Ramos (cell line): Measurements from ENCODE around the gene CNTN2.

Experiments used
- in situ Hi-C: fragments of 300-500 bp; cut with MboI; formaldehyde crosslinking; loops from one replicate; pipeline ENCODE4 v1.14.3; 2022; ENCODE audit warnings: low sequenced_read_pairs; ENCODE audit not compliant: unreplicated experiment

CNTN2 gene

DNA sequence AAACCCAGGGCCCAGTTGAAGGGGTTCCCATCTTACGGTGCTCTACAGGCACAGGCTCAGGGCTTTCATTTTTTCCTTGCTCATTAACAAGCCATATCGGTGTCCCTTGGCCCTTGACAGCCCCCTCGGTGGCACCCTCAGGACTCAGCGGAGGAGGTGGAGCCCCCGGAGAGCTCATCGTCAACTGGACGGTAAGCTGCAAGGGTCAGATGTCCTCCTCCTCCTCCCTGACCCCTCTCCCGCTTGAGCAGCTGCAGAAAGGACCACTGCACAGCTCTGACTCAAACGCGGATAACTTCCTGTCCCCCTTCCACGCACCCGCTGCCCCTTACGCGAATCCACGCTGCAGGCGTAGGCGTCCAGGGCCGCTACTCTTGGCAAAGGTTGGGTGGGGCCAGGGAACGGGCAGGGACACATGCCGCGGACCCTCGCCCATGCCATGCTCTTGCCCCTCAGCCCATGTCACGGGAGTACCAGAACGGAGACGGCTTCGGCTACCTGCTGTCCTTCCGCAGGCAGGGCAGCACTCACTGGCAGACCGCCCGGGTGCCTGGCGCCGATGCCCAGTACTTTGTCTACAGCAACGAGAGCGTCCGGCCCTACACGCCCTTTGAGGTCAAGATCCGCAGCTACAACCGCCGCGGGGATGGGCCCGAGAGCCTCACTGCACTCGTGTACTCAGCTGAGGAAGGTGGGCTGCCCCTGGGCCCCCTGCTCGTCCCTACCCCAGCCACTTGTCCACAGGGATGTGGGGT lies 26.5 kb downstream of the CNTN2 start:
- in situ Hi-C loops, result no loop called here

DNA sequence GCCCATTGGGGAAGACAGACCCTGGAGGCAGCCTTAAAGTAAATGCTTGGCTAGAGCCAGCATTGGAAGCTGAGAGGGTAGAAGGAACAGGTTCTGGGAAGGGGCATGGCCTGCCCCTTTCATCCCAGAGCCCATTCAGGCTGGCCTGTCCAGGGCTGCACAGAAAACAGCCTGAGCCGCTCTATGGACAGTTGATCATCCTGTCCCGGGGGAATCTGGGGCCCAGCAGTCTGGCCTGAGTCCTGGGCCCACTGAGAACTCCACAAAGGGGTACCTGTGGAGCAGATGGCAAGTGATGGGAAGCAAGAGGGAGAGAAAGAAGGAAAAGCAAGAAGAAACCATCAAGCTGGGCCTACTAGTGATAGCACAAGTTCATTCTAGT lies 28.0 kb downstream of the CNTN2 start:
- in situ Hi-C loops, result no loop called here

DNA sequence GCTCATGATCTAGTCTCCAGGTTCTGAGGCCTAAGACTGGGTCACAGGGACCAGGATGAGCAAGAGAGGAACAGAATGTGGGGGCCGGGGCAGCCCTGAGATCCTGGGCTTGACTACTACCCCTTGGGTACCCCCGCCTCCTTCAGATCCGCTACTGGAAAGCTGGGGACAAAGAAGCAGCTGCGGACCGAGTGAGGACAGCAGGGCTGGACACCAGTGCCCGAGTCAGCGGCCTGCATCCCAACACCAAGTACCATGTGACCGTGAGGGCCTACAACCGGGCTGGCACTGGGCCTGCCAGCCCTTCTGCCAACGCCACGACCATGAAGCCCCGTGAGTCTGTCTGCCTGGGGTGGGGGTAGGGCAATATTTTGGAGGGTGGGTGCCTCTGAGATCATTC lies 28.8 kb downstream of the CNTN2 start:
- in situ Hi-C loops, result no loop called here

DNA sequence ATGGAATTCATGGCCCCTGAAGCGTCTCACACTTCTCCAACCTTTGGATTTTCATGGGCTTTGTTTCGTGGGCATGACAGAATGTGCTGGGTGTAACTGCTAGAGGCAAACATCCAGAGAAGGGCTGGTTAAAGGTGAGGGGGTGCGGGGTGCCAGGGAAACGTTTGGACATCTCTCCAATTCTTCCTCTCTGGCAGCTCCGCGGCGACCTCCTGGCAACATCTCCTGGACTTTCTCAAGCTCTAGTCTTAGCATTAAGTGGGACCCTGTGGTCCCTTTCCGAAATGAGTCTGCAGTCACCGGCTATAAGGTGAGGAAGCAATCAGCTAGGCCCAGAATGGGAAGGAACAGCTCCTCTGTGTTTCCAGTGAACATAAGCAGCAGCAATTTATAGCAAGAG lies 29.3 kb downstream of the CNTN2 start:
- in situ Hi-C loops, result no loop called here

DNA sequence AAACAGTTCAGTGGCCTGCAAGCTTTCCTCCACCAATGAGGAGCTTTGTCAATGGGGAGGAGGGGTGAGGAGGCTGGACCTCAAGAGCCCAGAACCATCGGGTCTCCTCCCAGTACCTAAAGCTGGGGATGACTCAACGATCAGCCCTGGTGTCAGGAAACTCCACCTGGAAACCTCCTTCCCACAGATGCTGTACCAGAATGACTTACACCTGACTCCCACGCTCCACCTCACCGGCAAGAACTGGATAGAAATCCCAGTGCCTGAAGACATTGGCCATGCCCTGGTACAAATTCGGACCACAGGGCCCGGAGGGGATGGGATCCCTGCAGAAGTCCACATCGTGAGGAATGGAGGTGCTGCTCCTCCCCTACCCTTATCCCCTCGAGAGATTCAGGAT lies 29.9 kb downstream of the CNTN2 start:
- in situ Hi-C loops, result no loop called here

DNA sequence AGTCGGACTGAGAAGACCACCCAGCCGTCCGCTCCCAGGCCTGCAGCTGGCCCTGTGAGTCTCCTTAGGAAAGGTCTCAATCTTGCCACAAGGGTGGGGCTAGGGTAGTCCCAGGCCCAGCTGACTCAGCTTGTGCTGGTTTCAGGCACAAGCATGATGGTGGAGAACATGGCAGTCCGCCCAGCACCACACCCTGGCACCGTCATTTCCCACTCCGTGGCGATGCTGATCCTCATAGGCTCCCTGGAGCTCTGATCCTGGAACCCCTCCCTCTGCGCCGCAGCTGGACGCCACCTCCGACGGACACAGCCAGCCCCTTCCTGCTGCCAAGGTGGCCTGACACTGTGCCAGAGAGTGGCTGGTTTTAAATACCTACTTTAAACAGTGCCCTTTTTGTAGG lies 30.5 kb downstream of the CNTN2 start:
- in situ Hi-C loops, result no loop called here

DNA sequence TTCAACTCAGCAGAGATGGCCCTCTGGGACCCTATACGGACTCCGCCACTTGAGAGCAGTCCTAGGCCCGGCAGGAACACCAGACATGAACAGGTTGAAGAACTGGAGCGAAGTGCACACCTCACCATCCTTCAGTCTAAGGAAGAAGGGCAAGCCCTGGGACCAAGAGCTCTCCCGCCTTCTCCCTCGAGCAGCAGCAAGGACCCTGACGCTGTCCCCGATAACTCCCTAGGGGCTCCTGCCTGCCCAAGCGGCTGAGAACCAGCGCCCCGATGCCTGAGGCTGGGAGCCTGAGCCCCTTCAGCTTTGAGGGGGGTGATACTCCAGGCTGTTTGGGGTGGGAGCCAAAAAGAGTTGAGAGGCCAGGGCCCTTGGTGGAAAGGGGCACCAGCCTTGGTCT lies 31.1 kb downstream of the CNTN2 start:
- in situ Hi-C loops, result no loop called here

DNA sequence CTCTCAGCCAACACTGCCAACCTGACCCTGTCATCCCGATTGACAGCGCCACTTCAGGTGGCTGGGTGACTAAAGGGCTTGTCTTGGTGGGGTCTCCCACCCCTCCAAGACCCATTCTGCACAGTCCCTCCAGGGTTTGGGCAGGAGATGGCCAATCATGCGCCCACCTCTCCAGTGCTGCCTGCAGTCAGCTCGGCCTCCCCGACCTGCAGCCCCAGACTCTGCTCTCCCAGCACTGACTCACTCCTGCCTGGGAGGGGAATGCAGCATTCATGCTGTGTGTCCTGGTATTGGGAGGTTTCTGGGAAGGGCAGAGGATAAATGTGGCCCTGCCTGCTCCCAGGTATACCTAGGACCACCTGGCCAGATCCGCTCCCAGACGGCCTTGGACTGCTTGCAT lies 31.5 kb downstream of the CNTN2 start:
- in situ Hi-C loops, result no loop called here

DNA sequence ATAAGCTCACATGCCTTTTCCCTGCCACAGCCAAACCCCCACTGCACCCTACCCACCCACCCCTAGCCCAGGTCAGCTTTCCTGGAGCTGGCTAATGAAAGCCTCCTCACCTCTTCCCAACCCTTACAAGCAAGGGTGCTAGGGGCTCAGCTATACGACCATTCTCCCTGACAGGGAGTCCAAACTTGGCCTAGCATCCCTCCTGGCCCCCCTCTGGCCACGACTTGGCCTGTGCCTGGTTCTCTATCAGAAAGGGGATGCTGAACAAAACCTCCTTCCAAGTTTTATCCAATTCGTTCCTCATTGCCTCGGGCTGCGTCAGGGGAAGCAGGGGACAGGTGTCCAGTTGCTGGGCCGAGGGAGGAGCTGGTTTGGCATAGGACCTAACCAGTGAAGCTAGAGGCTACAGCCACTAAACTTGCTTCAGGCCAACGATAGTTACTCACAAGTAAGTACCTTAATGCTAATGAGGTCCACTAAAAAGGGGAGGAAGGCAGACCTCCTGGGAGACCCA lies 32.7 kb downstream of the CNTN2 start:
- in situ Hi-C loops, result no loop called here

DNA sequence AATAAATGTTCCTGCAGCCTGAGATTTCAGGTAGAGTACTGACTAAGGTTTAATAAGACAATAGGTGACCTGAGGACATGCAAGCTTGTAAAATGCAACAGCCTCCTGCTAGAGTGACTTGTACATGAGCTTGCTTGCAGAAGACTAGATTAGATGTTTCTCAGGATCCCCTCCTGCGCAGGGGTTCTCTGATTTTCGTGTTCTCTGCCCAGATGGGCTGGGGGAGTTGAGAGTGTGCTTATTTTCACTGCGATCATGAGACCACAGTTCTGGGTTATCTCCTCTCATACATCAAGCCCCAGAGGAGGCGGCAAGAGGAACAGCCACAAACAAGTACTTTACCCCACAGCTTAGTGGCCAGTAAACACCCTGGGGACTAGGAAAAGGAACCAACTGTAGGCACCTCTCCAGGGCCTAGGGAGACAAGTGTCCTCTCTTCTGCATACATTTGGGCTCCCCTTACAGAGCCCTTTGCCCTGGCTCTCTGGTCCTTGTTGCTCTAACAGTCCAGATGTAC lies 33.3 kb downstream of the CNTN2 start:
- in situ Hi-C loops, result no loop called here

DNA sequence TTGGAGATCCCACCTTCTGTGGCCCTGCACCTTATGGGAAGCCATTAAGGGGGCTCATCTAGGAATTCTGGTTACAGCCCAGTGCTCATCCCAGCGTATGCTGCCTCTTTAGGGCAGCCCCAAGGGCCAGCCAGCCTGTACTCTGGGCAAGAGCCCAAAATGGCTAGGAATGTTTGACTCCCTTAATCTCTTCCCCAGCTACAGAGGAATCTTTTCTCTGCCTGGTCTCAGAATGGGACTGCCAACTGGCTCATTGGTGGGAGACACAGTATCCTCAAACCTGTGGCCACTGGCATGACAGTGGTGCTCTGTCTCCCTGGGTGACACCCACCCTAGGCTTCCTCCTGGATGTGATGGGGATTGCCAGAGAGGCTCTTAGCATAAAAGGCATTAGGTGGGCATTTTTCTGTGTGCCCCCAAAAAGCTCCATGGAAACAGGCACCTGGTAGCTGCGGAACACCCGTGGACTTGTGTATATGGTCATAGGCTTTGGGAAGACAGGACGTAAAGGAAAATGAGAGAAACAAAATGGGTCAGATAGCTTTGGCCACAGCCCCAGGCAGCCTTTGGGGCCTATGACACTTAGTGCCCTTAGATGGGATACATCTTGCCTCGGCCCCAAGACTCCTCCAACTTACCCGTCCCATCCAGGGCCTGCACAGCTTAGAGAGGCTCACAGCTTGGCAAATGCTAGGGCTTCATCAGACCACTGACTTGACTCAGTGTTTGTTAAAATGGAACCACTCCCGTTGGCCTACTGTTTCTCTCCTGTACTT lies 34.3 kb downstream of the CNTN2 start:
- in situ Hi-C loops, result no loop called here

DNA sequence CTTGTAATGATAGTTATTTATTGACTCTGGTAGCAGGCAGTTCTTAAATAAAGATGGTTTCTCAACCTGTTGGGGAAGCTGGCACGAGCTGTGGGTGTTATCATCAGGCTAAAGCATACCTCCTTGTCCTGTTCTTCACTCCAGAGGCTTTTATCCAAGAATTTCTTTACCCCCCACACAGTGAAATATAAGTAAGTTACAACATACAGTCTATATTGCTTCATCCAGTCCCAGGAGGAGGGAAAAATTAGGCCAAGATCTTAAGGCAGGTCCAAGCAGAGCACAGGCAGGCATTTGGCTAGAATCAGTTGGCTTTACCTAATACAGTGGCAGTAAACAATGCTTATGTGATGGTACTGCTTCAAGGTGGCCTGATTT lies 34.9 kb downstream of the CNTN2 start:
- in situ Hi-C loops, result no loop called here

DNA sequence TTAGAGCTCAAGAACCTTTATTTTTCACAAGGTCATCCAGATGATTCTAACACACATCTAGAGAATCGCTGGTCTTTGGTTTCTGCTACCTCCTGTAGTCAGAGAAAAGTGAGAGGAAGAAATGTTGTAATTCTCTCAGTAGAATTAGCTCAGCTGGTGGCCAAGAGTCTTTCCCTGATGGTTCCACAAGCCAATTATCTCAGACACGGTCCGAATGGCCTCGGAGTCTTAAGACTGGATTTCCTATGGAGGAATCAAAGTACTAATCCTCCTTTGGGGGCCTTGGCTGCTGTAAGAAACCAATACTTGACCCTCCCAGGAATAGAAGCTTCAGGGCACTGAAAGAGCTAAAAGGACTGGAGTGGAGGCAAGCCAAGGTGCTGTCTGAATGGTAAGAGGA lies 39.4 kb downstream of the CNTN2 start:
- in situ Hi-C loops, result no loop called here

DNA sequence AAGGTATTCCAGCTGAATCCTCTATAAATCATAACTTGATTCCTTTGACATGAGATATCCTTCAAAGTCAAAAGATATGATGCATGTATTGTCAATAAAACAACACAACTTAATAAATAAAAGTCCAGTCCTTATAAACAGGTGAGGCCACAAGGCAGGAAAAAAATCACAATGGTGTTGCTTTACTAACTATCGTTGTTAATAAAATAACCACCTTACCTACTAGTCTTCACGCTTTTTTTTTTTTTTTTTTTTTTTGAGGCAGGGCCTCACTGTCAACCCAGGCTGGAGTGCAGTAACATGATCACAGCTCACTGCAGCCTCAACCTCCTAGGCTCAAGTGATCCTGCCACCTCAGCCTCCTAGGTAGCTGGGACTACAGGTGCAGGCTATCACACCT lies 41.3 kb downstream of the CNTN2 start, which contains the start of gene TMEM81:
TSS of gene TMEM81 (minus strand) at position 101 of the 400 bp plus-strand sequence. CDS start 140 bp downstream, outside the sequence.
- in situ Hi-C loops, result no loop called here

DNA sequence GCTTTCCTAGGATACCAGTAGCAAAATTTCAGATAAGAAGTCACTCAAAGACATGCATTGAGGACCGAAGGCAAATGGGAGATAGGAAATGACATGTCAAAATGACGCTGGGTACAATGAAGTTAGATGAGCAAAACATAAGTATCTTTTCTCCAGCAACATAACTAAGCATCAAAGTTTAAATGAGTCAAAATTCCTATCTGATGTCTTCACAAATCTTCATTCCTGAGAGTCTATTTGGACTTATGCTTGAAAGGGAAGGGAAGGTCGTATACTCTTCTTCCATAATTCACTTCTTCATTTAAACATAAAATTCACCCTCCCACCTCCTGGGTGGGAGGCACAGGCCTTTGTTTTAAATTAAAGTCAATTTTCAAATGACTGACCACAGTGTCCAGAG lies 45.3 kb downstream of the CNTN2 start:
- in situ Hi-C loops, result no loop called here

DNA sequence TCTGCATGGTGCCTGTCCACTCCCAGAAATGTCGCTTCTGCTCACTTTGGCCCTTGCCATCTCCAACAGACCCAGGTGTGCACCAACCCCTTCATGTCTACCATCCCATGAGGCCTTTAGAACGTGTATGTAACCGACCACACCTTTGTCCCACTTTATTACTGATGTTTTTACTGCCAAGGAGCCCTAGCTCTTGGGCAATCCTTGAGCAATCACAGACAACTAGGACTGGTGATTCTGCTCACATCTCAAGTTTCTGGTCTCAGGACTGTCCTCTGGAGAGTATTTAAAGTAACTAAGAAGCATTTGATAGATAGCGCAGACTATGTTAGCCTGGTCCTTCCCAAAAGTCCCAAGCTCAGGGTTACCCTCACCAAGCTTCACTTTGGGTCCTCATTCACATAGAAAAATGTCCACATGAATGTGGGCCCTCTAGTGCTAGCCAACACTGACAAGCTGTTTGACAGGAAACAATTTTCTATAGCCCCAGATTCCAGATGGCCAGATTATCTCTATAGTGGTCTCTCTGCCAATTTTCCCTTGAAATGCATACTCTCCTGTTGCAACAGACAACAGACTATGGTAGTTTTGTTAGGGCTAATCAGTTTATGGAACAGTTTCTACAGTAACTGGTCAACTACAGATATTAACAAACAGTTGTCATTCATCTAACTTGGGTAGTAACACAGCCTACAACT lies 48.2 kb downstream of the CNTN2 start:
- in situ Hi-C loops, result no loop called here

DNA sequence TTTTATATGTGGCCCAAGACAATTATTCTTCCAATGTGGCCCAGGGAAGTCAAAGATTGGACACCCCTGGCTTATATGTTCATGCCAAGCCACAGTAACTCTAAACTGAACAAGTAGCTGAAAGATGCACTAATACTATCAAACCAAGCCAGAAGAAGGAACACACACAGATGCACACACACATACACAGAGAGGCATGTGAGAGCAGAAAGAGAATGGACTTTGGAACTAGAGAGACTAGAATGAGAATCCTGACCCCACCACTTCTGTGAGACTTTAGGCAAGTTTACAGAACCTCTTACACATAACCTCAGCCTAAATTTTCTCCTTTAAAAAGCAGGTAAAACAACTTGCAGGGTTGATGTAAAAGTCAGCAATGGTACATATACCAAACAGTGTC lies 52.4 kb downstream of the CNTN2 start:
- in situ Hi-C loops, result no loop called here

DNA sequence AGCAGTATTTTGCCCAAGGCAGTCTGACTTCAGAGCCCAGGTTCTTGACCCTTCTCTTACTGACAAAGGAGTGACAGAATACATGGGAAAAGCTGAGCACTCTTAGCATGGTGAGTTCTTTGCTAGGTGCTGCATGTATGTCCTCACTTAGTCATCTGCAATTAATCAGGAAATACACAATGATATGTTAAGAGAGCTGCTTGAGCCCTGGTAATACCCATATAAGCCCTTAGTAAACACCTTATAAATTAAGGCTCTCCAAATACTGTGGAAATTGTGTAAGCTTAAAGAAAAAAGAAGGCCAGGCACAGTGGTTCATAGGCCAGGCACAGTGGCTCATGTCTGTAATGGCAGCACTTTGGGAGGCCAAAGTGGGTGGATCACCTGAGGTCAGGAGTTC lies 55.2 kb downstream of the CNTN2 start:
- in situ Hi-C loops, result no loop called here

DNA sequence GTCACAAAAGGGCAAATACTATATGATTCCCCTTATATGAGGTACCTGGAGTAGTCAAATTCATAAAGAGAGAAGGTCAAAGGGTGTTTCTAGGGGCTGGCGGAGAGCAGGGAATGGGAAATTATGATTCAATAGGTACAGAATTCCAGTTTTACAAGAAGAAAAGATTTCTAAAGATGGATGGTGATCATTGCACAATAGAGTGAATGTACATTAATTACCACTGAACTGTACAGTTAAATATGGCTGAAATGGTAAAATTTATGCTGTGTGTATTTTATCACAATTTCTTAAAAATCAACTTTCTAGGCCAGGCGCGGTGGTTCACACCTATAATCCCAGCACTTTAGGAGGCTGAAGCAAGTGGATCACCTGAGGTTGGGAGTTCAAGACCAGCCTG lies 59.4 kb downstream of the CNTN2 start:
- in situ Hi-C loops, result no loop called here

DNA sequence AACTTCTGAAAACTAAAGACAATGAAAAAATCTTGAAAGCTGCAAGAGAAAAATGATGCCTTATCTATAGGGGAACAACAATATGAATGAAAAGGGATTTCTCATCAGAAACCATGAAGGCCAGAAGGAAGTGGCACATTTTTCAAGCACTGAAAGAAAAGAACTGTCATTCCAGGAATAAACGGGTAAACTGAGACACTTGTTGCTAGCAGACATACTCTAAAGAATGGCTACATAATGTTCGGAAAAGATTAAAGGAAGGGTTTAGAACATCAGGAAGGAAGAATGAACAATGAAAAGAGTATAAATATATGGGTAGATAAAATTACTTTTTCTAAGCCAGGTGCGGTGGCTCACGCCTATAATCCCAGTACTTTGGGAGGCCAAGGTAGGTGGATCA lies 64.3 kb downstream of the CNTN2 start:
- in situ Hi-C loops, result no loop called here

DNA sequence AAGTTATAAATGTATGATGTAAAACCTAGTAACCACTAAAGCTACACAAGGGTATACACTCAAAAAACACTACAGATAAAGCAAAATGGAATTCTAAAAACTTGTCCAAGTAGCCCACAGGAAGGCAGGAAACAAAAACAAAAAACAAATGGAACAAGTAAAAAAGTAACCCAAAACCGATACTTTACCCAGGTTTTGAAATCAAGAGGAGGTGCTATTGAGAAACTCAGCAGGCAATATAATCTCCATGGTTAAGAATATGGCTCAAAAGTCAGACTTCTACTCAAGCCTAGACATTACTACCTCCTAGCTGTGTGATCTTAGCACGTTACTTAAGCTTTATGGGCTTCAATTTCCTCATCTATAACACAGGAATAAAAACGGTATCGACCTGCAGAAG lies 65.5 kb downstream of the CNTN2 start:
- in situ Hi-C loops, result no loop called here
